T-helper 22 cell (primary cell): ENCODE results near the gene OARD1.
"Not testable (repeated sequence)": the region's sequence is repeated elsewhere in the genome, so short reads cannot be mapped to it uniquely, and the experiment has no call there.

ENCODE experiments used
- DNase-seq: peaks from one replicate; pipeline ENCODE4 v3.0.0-alpha.2; 2020; ENCODE audit warnings: low read depth

Gene OARD1, protein sequence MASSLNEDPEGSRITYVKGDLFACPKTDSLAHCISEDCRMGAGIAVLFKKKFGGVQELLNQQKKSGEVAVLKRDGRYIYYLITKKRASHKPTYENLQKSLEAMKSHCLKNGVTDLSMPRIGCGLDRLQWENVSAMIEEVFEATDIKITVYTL

DNA sequence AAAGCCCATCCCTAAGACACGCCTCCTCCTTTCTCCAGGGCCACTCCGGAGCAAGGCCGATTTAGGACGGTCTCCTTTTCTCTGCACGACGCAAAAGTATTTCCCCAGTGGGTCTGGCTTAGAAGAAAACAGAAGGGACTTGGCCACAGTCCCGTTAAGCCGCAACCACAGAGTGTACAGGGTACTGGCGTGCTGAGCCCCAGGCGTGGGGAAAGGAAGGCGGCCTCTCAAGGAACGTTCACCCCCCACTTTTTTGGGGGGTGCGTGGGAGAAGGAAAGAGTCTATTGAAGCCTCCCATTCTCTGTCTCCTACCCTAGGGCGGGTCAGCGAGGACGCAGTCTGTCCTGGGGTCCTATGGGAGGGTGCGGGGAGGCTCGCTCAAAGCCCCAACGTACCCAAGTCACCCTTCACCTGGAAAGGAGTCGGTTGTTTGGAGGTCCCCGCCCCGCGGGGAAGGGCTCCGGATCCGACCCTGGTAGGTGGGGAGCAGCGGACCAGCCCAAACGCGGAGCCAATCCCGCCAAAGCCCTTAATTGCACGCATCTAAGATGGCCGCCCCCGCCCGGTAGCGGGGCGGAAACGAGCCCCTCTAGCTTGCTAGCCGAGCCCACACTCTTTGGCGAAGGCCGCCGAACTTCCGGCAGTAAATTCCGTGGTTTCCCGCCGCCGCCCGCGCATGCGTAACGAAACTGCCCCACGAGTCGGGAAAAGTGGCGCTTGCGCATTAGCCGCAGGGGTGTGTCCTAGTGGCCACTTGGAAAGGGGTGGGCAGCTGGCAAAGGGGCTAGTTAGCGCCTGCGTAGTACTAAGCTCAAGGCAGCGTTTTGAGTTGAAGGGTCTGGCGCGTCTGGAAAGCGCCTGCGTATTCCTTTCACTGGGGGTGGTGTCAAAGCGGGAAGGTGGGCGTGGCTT, at the start of gene OARD1:
Gene OARD1 (minus strand): TSS at position 434 of the 913 bp plus-strand sequence. CDS start 722 bp downstream, outside the sequence.
- DNase-seq, result peak; percentile 99

DNA sequence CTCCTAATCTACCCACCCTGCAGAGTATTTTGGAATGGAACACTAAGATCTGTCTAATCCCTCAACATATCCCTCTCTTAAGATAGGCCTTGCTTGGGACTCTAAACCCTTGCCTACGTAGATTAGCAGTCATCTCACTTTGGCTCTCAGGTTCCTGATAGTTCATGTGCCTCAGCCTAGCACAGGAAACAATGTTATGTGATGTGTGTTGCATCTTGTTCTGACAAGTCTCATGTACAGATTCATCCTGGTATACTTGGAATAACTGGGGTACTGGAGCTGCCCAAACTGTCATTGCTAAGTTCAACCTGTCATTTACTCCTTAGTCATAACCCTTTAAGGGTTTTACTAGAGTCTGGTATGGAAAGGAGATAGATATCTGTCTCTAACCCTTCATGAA, 47.9 kb upstream of the OARD1 start:
- DNase-seq, result no peak

DNA sequence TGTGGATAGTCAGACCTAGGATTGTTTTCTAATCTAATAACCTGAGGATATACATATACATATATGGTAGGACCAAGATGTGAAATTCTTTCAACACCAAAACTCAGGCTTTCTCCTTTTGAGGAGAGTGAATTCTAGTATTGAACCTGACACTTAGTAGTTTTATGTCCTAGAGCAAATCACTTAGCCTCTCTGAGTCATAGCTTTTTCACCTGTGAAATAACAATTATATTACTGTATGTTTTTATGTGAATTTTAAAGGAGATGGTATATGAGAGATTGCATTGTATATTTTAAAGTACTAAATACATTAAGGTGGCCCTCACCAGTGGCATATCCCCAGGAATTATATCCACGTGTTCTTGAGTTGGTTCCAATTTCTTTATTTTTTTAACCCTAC, 47.4 kb upstream of the OARD1 start:
- DNase-seq, result no peak

DNA sequence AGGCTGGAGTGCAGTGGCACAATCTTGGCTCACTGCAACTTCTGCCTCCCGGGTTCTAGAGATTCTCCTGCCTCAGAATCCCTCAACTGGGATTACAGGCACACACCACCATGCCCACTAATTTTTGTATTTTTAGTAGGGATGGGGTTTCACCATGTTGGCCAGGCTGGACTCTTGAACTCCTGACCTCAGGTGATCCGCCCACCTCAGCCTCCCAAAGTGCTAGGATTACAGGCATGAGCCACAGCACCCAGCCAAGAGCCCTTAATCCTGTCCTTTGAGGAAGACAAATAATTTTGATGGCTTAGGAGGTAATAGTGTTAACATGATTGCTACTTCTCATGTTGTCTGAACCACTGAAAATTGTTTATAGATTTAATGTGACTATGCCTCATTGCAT, 42.9 kb upstream of the OARD1 start:
- DNase-seq, result not testable (repeated sequence)

DNA sequence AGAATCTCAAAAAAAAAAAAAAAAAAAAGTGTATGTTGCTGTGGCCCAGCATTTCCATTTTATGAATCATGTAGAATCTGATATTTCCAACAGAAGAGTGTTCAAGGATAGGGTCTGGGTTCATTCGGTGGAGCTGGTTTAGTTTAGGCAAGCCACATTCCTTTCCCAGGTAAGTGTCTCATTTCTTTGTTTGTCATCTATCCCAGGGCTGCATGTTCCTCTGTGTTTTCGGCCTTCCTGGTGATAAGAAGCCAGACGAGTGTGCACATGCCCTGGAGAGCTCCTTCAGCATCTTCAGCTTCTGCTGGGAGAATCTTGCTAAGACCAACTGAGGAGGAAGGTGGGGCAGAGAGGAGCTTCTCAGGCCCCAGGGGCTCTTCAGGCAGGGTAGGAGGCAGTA, 38.9 kb upstream of the OARD1 start:
- DNase-seq, result no peak

DNA sequence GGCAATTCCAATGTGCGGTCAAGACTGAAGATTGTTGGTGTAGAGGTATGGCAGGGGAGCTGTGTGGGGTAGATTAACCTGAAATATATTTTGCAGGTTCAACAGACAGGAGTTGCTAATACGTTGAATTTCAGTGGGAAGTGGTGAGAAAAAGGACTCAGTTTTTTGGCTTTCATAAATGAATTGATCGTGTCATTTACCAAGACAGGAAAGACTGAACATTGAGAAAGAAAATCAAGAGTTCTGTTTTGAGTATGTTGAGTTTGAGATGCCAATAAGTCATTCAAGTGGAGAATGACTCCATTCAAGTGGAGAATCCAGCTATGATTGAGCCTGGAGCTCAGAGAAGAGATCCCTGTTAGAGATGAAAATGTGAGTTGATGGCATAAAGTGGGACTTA, 31.7 kb upstream of the OARD1 start:
- no peak for DNase-seq

DNA sequence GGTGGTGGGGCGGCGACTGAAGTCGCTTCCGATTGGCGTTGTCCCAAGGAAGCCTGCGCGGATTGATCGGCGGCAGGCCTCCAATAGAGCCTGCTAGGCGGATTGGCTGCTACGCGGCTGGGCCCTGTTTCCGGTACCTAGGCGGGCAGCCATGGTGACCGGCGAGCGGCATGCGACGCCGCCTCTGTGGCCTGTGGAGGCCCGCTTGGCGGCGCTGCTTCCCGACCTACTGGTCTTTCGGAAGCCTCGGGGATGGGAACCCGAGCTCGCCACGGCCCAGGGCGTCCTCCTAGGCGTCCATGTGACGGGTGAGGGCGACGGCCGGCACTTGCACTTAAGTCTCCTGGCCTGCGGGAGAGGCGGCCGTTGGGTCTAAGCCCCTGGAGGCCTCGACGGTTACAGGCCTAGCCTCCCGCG, 28.7 kb upstream of the OARD1 start:
- DNase-seq, result no peak

DNA sequence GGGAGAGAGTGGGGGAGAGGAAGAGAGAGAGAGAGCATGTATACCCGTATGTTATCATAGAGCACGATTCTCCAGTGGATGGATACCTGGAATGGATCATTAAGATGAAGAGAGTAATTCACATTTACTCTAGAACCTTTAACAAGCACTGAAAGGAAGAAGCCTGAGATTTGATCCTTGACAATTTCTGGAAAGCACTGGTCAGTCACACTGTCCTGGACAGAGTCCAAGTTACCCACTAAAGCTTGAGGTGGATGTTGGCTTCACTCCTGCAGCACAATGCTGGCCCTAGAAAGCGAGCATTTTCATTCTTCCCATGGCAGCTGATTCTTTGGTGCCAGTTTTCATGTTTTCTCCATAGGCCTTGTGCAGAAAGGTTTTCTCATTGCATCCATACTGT, 26.2 kb upstream of the OARD1 start:
- DNase-seq, result no peak

DNA sequence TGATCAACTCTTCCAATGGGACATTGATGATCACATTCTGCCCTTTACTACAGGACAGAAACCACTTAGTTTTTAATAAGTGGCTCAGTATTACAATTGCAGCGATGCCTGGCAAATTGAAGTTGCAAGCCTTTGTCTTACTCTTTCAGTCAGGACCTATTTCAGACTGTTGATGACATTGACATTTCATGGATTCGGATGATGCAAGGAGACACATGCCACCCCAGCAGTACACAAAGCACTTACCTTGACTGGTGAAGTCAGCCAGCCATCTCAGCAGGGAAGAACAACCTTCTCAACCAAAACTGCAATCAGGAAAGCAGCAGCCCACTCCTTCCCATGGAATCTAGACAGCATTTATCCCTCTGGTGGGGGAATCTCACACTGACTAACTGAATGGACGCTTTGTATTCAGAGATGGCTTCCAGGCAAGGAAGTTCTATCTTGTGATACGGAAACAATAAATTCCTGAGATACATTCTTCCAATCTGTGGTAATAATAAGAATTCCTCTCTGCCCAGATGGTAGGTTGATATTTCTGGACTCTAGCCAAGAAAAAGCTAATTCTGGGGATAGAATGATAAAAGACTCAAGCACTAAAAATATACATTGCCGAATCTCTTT, 25.4 kb upstream of the OARD1 start:
- no peak for DNase-seq

DNA sequence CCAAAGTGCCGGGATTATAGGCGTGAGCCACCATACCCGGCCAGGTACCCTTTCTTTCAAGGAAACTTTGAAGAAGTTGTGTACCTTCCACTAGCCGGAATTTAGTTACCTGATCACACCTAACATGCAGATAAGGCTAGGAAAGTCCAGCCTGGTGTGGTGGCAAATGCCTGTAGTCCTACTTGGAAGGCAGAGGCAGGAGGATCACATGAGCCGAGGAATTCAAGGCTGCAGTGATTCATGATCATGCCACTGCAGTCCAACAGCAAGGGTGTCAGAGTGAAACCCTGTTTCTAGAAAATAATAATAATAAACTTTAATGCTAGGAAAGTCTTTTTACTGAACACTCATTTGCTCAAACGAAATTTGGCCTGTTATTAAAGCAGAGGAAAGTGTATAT, 21.6 kb upstream of the OARD1 start:
- DNase-seq, result no peak

DNA sequence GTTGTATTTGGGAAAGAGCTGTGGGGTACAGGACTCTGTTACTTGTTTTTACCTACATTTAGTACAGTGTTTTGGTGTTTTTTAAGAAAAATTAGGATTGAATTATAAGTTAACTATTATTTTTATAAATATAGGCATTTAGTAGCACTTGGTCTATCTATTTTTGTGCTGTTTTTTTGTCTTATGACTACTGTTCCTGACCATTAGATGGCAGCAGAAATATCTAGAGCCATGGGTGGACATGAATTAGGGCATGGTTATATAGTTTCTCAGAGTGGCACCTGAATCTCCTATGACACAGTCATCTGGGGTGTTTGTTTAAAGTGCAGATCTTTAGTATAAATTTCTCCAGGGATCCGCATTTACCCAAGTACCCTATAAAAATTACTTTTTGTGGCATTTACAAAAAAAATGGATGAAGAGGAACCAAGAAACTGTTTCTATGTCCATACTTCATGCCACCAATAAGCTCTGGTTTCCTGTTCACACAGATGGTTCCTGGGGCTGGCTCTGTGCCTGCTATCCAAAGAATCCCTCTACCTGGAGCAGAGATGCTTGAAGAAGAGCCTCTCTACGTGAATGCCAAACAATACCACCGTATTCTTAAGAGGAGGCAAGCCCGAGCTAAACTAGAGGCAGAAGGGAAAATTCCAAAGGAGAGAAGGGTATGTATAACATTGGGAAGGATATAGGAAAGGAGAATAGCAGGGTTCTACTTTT, 20.4 kb upstream of the OARD1 start:
- no peak for DNase-seq

DNA sequence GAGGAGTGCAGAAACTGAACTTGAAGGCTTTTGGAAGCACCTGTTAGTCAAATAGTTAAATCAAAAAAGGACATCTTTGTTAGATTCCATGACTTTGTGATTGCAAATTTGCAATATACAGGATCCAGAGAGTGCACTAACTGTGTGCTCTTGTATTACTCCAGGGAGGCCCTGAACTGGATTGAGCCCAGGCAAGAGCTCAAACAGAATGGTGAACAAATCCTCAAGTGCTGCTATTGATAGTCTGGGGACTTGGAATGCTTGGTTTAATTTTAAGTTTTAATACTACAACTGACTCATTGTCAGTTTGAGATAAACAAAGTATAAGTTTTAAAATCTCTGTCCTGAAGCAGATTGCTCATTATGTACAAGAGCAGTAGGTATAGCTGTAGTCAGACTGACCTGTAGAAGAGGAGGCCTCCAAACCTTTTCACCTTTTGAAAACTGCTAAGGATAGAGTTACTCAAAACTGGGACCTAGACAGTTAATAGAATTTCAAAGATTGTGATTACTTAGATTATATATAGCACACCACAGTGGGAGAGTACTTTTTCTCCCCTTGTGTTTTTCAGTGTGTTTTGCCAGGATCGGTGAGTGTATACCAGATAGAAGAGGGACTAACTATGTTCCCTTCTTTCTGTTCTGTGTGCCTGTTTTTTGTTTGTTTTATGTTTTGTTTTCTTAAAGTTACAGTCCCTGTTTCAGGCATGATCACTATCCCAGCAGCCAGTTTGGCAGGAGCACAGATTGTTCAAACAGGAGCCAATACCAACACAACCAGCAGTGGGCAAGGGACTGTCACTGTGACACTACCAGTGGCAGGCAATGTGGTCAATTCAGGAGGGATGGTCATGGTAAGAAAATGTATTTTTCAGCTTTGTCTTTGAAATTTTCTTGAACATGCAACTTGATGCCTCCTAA, 18.9 kb upstream of the OARD1 start:
- no peak for DNase-seq

DNA sequence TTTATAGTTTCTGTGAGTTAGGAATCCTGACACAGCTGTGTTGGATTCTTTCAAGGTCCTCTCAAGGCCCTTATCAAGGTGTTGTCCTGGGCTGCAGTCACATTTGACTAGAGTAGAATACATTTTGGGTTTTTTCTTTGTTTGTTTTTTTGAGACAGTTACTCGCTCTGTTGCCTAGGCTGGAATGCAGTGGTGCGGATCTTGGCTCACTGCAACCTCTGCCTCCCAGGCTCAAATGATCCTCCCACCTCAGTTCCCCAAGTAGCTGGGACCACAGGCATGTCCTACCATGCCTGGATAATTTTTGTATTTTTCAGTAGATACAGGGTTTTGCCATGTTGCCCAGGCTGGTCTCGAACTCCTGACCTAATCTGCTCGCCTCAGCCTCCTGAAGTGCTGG, 16.3 kb upstream of the OARD1 start:
- DNase-seq, result no peak

DNA sequence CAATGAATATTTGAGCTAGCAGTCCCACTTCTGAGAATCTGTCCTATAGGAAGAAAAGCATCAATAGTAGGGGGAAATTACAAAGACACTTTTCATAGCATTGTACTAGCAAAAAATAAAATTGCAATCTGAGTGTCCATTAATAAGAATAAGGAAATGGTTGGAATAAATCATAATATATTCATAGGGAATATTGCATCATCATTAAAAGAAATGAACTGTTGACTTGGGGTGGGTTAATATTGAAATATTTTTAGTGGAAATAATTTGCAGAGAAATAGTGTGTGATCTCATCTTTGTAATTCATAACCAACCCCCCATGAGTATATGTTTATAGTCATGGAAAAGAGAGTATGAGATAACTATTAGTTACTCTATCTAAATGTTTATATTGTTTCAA, 13.0 kb upstream of the OARD1 start:
- no peak for DNase-seq

DNA sequence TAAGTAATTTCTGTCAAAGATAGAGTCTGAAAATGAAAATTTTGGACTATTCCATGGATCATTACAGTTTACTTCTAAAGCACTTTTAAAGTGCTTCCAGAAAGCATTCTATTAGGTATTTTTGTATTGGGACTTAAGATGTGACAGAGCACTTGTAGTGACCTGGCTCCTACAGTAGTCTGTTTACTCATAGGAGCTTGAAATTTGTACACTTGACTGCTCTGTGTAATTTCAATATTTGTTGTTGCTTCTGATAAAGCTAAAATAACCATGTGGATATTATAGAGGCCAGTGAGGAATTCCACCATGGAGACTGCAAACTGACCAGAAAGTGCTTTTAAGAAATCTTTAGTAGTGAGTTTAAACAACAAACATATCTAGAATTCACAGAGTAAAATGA, 10.9 kb upstream of the OARD1 start:
- DNase-seq, result no peak

DNA sequence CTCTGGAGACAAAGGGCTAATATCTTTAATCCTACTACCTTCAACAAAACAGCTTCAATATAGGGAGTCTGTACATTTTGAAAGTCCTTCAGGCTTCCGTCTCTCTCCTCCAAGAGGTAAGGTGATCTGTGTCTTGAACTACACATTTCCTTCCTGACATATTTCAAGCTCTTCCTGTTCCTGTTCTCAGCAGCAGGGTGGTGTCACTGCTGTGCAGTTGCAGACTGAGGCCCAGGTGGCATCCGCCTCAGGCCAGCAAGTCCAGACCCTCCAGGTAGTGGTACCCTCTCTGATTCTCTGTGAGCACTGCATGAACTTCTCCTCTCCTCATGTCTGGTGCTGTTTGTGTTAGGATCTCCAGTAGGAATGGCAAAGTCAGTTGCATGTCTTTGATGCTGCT, 8.5 kb upstream of the OARD1 start:
- no peak for DNase-seq

DNA sequence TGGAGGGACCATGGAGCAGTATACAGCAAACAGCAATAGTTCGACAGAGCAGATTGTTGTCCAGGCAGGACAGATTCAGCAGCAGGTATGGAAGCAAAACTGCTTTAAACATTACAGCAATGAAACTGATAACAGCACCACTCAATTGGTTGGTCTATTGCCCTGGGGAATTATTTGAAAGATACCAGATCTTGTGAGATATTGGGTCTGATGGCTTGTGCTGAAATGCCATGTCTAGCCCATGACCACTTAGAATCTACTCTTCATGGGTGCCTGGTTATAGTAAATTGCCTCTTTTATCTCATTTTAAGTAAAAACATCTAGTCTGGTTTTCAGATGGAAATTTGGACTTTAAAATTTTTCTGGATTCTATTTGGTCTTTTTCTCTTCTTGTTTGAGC, 6.9 kb upstream of the OARD1 start:
- no peak for DNase-seq

DNA sequence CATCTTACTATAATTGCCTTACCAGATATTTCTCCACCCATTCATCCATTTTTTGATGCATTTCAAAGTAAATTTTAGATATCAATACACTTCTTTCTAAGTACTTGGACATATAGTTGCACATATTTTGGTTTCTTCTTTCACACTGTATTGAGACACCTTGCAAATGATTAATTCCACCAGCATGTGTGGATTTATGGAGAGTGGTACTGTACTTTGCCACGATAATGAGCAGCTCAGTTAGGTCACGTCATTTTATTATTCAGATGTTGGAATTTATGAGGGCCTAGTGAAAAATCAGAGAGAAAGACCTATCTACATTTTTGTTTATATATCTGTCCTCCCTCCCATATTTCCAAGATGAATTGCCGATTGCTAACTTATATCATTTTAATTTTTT, 5.9 kb upstream of the OARD1 start:
- no peak for DNase-seq

DNA sequence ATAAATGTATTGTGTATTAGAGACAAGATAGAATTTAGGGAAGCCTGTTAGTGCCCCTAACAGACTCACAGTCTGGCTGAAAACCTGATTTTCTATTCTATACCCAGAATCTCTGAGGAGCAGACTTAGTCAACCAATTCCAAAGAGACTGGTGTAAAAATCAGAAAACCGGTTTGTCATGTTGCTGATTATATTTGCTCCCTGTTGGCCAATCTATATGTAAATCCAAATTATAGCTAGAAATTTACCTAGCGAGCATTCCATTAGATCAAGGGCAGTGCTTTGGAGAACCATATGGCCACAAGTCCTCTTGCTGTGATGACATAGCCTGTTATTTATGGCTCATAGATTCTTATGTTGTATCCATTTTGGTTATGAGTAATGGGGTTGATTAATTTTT, 5.4 kb upstream of the OARD1 start:
- DNase-seq, result no peak

DNA sequence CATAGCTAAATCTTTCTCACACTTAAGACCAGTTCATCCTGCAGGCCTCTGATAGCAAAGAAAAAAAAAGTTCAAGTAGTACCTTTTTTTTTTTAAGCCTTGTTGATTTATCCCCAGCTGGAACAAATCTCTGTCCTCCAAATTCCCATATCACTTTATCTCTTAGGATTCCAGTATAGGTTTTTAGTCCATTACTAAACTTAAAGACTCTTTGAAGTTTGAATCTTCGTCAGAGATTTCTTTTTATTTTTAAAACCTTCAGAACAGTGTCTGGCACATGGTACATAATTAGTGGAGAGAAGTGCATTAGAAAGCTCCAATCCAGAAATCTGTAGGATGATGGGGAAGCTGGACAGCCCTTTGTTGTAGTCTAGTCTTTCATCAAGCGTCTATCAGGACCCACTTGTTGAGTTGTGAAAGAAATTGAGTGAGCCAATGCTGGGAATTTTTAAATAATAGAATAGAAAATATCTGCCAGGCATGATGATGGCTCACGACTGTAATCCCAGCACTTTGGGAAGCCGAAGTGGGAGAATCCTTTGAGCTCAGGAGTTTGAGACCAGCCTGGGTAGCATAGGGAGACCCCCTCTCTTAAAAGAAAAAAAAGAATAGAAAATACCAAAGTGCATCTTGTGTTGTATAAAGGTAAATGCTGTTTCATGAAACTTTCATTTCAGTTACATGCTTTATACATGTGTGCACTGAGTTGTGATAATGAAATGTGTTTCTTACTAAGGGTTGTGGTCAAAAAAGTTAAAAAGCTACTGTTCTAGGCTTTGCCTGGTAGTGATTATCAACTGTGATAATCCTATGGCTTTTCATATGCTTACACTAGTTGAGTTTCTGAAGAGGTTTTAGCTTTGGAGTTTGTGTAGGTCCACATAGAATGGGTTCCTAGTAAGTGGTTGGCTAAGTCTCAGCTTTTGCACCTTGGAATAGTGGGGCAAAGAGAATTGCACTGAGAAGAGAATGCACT, 3.8 kb upstream of the OARD1 start:
- DNase-seq, result no peak
